Measurements from ENCODE around the gene TACC2.
"Not testable (repeated sequence)": the region's sequence is repeated elsewhere in the genome, so short reads cannot be mapped to it uniquely, and the experiment has no call there.

The TACC2 gene

GRCh38 chr10:122062831-122063674 is 74.1 kb downstream of the TACC2 start:
- DNase-seq = peak; percentile 21

DNA sequence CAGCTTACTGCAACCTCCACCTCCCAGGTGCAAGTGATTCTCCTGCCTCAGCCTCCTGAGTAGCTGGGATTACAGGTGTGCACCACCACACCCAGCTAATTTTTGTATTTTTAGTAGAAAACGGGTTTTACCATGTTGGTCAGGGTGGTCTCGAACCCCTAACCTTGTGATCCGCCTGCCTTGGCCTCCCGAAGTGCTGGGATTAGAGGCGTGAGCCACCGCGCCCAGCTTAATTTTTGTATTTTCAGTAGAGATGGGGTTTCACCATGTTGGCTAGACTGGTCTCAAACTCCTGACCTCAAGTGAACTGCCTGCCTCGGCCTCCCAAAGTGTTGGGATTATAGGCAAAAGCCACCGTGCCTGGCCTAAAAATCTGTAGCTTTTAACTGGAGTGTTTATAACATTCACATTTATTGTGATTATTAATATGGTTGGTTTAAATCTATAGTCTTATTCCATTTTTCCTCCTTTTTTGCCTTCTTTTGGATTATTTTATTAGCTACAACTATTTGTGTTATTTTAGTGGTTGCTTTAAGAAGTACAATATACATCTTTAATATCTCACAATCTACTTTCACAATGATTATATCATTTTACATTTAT is 77.5 kb downstream of the TACC2 start:
- not testable (repeated sequence) for DNase-seq

- no peak for DNase-seq
These were observed 79.9 kb downstream of the TACC2 start for GRCh38 chr10:122068844-122069243.

- no peak for DNase-seq
These were observed 83.5 kb downstream of the TACC2 start for GRCh38 chr10:122072491-122072890.

DNA sequence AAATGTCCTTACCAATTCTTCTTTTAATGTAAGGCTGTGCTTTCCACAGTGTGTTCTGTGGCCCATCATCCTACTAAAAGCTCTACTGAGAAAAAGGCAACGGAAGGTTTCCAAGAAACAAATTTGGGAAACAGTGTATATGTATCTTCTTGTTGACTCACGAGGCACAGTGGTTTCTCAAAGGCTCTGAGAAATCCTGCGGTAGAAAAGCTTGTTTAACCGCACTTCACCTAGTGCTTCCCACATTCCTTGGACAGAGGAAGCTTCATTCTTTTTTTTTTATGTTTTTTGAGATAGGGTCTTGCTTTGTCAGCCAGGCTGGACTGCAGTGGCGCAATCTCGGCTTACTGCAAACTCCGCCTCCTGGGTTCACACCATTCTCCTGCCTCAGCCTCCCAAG is 84.5 kb downstream of the TACC2 start:
- DNase-seq = no peak

- DNase-seq = no peak
These were observed 86.2 kb downstream of the TACC2 start for GRCh38 chr10:122075171-122075570.

- not testable (repeated sequence) for DNase-seq
These were observed 86.9 kb downstream of the TACC2 start for GRCh38 chr10:122075876-122076275.

GRCh38 chr10:122077311-122077875 is 88.4 kb downstream of the TACC2 start:
- no peak for DNase-seq

- DNase-seq = no peak
These were observed 89.4 kb downstream of the TACC2 start for GRCh38 chr10:122078326-122078725.

DNA sequence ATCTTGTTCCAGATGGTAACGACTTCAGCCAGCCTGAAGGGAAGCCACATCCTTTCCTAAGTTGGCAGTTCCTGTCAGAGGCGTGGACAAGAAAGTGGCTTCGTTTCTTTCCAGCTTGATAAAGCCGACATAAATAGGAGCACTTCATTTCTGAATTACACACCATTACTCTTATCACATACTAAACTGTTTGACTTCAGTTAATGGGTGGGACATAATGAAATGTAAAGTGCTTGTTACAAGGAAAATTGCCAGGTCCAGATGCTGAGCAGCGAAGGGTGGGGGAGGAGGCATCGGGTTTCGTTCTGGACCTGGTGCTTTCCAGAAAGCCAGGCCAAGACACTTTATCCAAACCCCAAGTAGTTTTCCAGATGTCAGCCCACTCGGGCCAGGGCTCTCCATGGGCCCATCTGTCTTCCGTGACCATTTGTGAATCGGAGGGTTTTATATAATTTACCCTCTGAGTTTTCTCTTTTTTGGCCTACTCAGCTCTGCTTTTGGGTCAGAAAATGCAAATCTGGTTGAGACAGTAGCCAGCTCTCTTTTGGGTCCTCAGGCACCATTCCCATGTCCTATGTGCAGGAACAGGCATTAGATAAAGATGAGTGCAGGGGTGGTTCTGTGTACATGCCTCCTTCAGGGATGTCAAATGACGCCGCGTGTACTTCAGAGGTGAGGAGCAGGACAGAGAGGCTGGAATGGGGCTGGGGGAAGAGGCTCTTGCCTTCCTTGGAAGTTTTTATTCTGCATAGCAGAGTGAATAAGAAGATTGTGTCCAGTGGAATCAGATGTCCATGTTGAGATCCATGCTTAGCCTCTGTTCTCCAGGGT is 90.2 kb downstream of the TACC2 start:
- no peak for DNase-seq

GRCh38 chr10:122082616-122083477 is 93.9 kb downstream of the TACC2 start:
- no peak for DNase-seq

GRCh38 chr10:122083478-122084025 is 94.6 kb downstream of the TACC2 start:
- no peak for DNase-seq

DNA sequence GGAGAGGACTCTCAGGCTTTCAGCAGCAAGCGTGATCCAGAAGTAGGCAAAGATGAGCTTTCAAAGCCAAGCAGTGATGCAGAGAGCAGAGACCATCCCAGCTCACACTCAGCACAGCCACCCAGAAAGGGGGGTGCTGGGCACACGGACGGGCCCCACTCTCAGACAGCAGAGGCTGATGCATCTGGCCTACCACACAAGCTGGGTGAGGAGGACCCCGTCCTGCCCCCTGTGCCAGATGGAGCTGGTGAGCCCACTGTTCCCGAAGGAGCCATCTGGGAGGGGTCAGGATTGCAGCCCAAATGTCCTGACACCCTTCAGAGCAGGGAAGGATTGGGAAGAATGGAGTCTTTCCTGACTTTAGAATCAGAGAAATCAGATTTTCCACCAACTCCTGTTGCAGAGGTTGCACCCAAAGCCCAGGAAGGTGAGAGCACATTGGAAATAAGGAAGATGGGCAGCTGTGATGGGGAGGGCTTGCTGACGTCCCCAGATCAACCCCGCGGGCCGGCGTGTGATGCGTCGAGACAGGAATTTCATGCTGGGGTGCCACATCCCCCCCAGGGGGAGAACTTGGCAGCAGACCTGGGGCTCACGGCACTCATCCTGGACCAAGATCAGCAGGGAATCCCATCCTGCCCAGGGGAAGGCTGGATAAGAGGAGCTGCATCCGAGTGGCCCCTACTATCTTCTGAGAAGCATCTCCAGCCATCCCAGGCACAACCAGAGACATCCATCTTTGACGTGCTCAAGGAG is 95.5 kb downstream of the TACC2 start:
- DNase-seq = no peak

DNA sequence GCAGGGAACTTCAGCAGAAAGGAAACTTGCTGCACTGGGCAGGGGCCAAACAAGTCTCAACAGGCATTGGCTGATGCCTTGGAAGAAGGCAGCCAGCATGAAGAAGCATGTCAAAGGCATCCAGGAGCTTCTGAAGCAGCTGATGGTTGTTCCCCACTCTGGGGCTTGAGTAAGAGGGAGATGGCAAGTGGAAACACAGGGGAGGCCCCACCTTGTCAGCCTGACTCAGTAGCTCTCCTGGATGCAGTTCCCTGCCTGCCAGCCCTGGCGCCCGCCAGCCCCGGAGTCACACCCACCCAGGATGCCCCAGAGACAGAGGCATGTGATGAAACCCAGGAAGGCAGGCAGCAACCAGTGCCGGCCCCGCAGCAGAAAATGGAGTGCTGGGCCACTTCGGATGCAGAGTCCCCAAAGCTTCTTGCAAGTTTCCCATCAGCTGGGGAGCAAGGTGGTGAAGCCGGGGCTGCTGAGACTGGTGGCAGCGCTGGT is 96.5 kb downstream of the TACC2 start:
- no peak for DNase-seq

DNA sequence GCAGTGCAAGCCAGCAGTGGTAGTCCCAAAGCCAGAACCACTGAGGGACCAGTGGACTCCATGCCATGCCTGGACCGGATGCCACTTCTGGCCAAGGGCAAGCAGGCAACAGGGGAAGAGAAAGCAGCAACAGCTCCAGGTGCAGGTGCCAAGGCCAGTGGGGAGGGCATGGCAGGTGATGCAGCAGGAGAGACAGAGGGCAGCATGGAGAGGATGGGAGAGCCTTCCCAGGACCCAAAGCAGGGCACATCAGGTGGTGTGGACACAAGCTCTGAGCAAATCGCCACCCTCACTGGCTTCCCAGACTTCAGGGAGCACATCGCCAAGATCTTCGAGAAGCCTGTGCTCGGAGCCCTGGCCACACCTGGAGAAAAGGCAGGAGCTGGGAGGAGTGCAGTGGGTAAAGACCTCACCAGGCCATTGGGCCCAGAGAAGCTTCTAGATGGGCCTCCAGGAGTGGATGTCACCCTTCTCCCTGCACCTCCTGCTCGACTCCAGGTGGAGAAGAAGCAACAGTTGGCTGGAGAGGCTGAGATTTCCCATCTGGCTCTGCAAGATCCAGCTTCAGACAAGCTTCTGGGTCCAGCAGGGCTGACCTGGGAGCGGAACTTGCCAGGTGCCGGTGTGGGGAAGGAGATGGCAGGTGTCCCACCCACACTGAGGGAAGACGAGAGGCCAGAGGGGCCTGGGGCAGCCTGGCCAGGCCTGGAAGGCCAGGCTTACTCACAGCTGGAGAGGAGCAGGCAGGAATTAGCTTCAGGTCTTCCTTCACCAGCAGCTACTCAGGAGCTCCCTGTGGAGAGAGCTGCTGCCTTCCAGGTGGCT is 97.7 kb downstream of the TACC2 start:
- no peak for DNase-seq

DNA sequence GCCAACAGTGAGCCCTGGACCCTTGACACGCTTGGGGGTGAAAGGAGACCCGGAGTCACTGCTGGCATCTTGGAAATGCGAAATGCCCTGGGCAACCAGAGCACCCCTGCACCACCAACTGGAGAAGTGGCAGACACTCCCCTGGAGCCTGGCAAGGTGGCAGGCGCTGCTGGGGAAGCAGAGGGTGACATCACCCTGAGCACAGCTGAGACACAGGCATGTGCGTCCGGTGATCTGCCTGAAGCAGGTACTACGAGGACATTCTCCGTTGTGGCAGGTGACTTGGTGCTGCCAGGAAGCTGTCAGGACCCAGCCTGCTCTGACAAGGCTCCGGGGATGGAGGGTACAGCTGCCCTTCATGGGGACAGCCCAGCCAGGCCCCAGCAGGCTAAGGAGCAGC is 98.5 kb downstream of the TACC2 start:
- no peak for DNase-seq

DNA sequence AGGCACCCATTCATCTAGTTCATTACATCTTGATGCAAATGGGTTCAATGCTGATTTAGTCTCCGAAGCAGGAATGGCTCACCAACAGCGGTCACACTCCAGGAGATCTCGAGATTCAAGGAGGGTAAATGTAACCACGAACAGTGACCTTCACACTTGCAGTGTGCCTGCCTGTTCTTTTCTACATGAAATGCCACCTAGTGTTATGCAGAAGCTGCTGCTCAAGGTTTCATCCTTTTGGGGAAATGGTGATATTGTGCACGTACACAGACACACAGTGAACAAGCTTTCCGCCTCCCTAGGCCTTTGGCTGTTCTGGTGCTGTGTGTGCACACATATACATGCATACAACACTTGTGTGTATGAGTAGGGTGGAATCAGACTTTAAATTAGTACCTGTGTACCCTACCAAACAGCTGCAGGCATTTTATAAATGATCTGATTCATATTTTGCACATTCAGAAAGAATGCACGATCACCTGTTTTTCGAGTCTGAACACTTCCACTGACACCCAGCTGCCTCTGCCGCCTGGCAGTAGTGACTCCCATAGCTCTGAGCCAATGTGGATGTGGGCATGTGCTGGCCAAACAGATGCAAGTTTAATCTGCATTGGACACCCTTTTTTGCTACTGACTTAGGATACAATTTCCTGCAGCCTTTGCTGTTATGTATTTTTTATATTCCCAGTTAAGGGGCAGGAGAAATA is 100.5 kb downstream of the TACC2 start:
- DNase-seq = no peak

- DNase-seq = no peak
These were observed 102.8 kb downstream of the TACC2 start for GRCh38 chr10:122091722-122092121.

DNA sequence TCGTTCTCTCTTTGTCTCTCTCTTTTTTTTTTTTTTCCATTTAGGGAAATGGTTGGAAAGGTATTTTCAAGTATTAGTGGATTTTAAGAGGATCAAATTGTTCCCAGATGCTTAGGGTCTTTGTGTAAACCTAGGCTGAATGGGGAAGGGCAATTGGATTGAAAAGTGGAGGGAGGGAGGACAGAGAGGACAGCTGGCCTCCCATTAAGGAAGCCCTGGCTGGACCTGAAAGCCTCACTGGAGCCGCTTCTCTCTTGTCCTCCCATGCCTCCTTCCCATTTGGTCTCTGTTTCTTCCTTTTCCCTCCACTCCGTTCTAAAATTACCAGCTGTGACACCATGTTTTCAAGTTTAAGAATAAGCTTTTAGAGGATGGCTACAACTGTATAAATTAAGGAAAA is 104.1 kb downstream of the TACC2 start:
- DNase-seq = no peak
